ENCODE measurements around the gene ZDHHC5. TPM values are rescaled to one million over a fixed set of nuclear protein-coding genes. Genes with fewer than 3 reads are reported as not detected.

ZDHHC5 gene
- polyA plus RNA-seq, 2 of the 4 experiments (the other 2 are of a cell fraction): 44.1 to 63.8 TPM

DNA sequence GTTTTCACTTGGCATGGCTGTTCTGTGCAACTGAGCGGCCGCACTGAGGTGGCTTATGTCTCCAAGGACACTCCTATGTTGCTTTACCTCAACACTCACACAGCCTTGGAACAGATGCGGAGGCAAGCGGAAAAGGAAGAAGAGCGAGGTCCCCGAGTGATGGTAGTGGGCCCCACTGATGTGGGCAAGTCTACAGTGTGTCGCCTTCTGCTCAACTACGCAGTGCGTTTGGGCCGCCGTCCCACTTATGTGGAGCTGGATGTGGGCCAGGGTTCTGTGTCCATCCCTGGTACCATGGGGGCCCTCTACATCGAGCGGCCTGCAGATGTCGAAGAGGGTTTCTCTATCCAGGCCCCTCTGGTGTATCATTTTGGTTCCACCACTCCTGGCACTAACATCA lies 8.2 kb upstream of the ZDHHC5 start (continued):
- TF ChIP-seq, protein P1, sequence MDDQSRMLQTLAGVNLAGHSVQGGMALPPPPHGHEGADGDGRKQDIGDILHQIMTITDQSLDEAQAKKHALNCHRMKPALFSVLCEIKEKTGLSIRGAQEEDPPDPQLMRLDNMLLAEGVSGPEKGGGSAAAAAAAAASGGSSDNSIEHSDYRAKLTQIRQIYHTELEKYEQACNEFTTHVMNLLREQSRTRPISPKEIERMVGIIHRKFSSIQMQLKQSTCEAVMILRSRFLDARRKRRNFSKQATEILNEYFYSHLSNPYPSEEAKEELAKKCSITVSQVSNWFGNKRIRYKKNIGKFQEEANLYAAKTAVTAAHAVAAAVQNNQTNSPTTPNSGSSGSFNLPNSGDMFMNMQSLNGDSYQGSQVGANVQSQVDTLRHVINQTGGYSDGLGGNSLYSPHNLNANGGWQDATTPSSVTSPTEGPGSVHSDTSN (IDR thresholded peaks at IDR 0.05): no peak
- no peak for TF ChIP-seq BHLHE40 (IDR thresholded peaks at IDR 0.05; ENCODE audit: low read depth, low read length)

DNA sequence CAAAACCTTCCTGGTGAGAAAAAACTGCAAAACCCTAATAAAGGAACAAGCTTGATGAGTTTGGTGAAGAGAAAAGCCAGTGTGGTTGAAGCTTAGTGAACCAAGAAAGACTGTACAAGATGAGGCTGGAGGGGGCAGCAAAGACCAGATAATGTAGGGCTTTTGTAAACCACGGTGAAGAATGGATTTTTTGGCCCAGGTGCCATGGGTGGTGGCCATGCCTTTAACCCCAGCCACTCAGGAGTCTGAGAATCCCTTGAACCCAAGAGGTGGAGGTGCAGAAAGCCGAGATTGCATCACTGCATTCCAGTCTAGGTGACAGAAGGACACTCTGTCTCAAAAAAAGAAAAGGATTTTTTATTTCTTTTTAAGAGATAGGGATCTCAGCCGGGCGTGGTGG lies 5.0 kb upstream of the ZDHHC5 start:
- DNase-seq (ENCODE audit: low read depth in 1 of 2, low spot score in 1 of 2) (peak in 1 of 2 experiments; percentile 49), FAIRE-seq (no peak), ATAC-seq (no peak)
- TF ChIP-seq RAD21 (conservative IDR thresholded peaks at IDR 0.05 in 1 of 2, IDR thresholded peaks at IDR 0.05 in 1 of 2): peak in 1 of 2 experiments; percentile 47; a peak in 3 of 5 replicates
- TF ChIP-seq PHF8 (IDR thresholded peaks at IDR 0.05; ENCODE audit: borderline replicate concordance, low read depth): no peak
- no peak for TF ChIP-seq FOXS1 (CRISPR knock-in tag; IDR thresholded peaks at IDR 0.05)
- no peak overlapping the region for H3K4me3 ChIP-seq
- no peaks in the 10 kb centered on the region for H3K9me3 ChIP-seq
- no peak overlapping the region for H3K4me2 ChIP-seq
- POLR2A ChIA-PET: interaction anchor here (1.1 kb wide), 1 partner anchor 79 kb away, joined by 4 read pairs; the partner anchor contains the start of gene SELENOH
- no peak overlapping the region for H3K27ac ChIP-seq
- CTCF ChIA-PET: interaction anchor here (0.7 to 2.2 kb wide), 7 partner anchors 9 to 203 kb away, joined by 3 to 7 read pairs (median 4); partner anchors contain the start of gene RTN4RL2
- 68% methylated on average over 4 of the region's 4 CpGs for WGBS (ENCODE audit: missing lambda C conversion rate)
- peaks cover 11% of the 10 kb centered on the region; the same call in 2 of the 3 replicates for H3K4me1 ChIP-seq

- TF ChIP-seq MAFK (IDR thresholded peaks at IDR 0.05; ENCODE audit: partially characterized antibody) (no peak), POLR2A (IDR thresholded peaks at IDR 0.05; ENCODE audit: low read length) (no peak), CEBPB (IDR thresholded peaks at IDR 0.05) (no peak), SREBF2 (IDR thresholded peaks at IDR 0.05) (no peak), HEYL (CRISPR knock-in tag; IDR thresholded peaks at IDR 0.05) (no peak), NR3C1 (IDR thresholded peaks at IDR 0.05) (no peak), HOXA7 (CRISPR knock-in tag; IDR thresholded peaks at IDR 0.05) (no peak), ESRRA (IDR thresholded peaks at IDR 0.05; ENCODE audit: borderline replicate concordance, low read length) (no peak), ZNF302 (CRISPR knock-in tag; IDR thresholded peaks at IDR 0.05) (no peak), FOXS1 (CRISPR knock-in tag; IDR thresholded peaks at IDR 0.05) (no peak), POLR2AphosphoS2 (conservative IDR thresholded peaks at IDR 0.05; ENCODE audit: low read length) (no peak), ZC3H11A (IDR thresholded peaks at IDR 0.05) (no peak)
- TF ChIP-seq, protein P2, sequence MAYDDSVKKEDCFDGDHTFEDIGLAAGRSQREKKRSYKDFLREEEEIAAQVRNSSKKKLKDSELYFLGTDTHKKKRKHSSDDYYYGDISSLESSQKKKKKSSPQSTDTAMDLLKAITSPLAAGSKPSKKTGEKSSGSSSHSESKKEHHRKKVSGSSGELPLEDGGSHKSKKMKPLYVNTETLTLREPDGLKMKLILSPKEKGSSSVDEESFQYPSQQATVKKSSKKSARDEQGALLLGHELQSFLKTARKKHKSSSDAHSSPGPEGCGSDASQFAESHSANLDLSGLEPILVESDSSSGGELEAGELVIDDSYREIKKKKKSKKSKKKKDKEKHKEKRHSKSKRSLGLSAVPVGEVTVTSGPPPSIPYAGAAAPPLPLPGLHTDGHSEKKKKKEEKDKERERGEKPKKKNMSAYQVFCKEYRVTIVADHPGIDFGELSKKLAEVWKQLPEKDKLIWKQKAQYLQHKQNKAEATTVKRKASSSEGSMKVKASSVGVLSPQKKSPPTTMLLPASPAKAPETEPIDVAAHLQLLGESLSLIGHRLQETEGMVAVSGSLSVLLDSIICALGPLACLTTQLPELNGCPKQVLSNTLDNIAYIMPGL (CRISPR knock-in tag; IDR thresholded peaks at IDR 0.05; ENCODE audit: borderline replicate concordance): no peak
- TF ChIP-seq, protein P3, sequence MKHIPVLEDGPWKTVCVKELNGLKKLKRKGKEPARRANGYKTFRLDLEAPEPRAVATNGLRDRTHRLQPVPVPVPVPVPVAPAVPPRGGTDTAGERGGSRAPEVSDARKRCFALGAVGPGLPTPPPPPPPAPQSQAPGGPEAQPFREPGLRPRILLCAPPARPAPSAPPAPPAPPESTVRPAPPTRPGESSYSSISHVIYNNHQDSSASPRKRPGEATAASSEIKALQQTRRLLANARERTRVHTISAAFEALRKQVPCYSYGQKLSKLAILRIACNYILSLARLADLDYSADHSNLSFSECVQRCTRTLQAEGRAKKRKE (CRISPR knock-in tag; IDR thresholded peaks at IDR 0.05; ENCODE audit: low read depth): no peak
- TF ChIP-seq, protein P1 (IDR thresholded peaks at IDR 0.05): no peak
- ATAC-seq: no peak
- ChIA-PET CTCF (interaction anchor here (1.7 to 1.9 kb wide), 2 partner anchors 20 to 96 kb away, joined by 4 to 9 read pairs; partner anchors contain the start of gene UBE2L6), POLR2A (no interaction called here)
- 82% methylated on average over 9 of the region's 9 CpGs for WGBS (ENCODE audit: missing lambda C conversion rate)
- Histone ChIP-seq H3K27ac (no peak overlapping the region), H3K4me1 (peaks cover 6% of the 10 kb centered on the region; the same call in 2 of the 3 replicates), H3K4me2 (no peak overlapping the region), H3K4me3 (no peak overlapping the region), H3K9me3 (no peaks in the 10 kb centered on the region)
- FAIRE-seq: no peak
- DNase-seq (ENCODE audit: low read depth in 1 of 2, low spot score in 1 of 2): no peak
These were observed 3.9 kb upstream of the ZDHHC5 start for GRCh38 chr11:57663975-57664374.
